Tongue (tissue), 1 donor: ENCODE data around the gene SLFNL1. TPM values are rescaled to one million over a fixed set of nuclear protein-coding genes. Genes with fewer than 3 reads are reported as not detected.

Experiments used
- total RNA-seq: library from RNA; depleted of rRNA; stranded (reverse); fragments of >200 nt; gene quantifications from one replicate; pipeline ENCODE4 v1.2.3, GENCODE V29; 2014

Gene SLFNL1
- total RNA-seq, 1 donor from 2014 or later = 1.1 TPM

Other genes starting within 250 kb of the SLFNL1 start
- gene KCNQ4, start 237.9 kb downstream of the SLFNL1 start, total RNA-seq = 9.0 TPM
- 7.9 TPM for gene CITED4, start 159.4 kb downstream of the SLFNL1 start, total RNA-seq
- 22.2 TPM for gene CTPS1, start 42.0 kb downstream of the SLFNL1 start, total RNA-seq
- gene SCMH1, start 220.6 kb upstream of the SLFNL1 start, total RNA-seq = 55.0 TPM